ENCODE results near the gene SLC30A4.

The SLC30A4 gene

DNA sequence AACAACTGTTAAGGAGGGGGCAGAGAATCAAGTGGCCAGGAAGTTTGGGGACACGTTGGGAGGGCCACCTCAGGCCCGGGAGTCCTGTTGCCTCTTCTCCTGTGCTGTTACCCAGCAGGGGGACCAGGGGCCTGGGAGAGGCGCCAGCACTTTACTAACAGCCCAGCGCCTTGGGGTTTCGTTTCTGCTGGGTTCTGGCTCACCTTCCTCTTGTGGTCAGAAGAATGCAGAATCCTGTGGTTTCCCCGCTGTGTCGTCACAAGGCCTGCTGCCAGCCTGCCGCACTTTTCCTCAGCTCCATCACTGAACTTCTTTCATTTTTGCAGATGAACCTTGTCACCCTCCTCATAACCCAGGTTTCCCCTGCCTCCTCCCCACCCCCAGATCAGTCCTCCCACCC lies 67.7 kb downstream of the SLC30A4 start:
- no peak overlapping the region for H3K4me3 ChIP-seq (ENCODE audit: low read depth, low read length)

DNA sequence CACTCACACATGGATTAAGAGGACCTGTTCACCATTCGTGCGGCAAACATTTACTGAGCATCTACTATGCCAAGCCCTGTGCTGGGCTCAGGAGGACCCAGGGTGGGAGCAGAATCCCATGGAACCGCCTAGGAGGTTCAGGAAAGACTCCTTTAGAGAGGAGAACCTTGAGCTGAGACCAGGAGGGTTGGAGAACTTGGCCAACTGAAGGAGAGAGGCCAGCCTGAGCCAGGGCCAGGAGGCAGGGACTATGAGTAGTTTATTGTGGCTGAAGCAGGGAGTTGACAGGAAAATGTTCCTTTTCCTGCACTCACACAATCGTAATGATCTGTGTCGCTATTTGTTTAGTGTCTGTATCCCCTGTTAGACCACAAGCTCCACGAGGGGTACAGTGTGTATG lies 71.3 kb downstream of the SLC30A4 start:
- H3K4me3 ChIP-seq (ENCODE audit: low read depth, low read length): no peak overlapping the region

DNA sequence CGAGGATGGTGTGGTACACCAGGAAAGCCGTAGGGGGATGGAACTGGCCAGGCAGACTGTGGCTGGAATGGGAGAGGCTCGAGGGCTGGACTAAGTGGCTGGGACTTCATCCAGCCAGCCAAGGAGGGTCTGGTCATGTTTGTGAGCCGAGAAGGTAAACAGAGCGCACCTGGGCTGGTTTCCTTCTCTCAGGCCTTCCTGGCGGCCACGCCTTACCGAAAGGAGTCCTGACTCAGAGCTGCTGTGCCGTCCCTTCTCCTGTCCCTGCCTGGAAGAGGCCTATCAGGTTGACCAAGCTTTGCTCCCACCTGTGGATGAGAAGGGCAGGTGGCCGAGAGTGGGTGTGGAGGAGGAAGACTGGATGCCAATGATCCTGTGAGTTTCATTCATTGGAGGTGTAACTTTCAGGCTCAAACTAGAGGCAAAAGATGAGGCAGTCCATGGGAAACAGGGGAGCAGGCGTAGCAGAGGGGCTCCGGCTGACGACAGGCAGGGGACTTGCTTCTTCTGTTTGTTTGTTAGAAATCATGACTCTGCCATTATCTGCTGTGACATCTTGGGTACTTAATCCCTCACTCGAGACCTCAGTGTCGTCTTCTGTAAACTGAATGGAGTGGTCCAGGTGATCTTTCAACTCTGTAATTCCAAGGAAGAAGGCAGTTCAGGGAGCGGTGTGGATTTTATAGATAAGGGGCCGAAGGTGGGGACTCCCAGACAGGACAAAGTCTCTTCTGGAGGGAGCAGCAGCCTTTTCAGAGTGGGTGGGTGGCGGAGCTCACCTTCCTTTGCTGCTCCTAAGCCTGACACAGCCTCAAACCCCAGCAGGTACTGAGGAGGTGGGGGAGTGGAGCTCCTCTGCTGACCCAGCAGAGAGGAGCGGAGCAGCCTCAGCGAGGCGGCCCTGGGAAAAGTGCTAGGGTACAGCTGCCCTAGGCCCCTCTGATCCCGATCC lies 72.4 kb downstream of the SLC30A4 start:
- H3K4me3 ChIP-seq (ENCODE audit: low read depth, low read length): no peak overlapping the region

DNA sequence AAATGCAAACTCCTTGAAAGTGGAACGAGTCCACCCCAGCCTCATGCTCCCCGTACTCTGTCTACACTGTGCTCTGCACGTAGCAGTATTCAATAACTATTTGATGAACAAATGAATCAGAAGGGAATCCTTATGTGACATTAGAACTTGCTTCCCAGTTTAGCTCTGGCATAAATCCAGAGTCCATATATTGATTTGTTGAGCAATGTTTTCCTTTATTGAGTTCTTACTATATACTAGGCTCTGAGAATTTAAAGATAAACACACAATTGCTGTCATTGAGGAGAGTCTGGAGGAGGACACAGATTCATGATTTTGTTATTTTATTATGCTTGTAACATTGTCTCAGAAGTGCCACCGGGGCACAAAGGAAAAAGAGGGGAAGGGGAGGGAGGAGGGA lies 73.2 kb downstream of the SLC30A4 start:
- H3K4me3 ChIP-seq (ENCODE audit: low read depth, low read length): no peak overlapping the region

DNA sequence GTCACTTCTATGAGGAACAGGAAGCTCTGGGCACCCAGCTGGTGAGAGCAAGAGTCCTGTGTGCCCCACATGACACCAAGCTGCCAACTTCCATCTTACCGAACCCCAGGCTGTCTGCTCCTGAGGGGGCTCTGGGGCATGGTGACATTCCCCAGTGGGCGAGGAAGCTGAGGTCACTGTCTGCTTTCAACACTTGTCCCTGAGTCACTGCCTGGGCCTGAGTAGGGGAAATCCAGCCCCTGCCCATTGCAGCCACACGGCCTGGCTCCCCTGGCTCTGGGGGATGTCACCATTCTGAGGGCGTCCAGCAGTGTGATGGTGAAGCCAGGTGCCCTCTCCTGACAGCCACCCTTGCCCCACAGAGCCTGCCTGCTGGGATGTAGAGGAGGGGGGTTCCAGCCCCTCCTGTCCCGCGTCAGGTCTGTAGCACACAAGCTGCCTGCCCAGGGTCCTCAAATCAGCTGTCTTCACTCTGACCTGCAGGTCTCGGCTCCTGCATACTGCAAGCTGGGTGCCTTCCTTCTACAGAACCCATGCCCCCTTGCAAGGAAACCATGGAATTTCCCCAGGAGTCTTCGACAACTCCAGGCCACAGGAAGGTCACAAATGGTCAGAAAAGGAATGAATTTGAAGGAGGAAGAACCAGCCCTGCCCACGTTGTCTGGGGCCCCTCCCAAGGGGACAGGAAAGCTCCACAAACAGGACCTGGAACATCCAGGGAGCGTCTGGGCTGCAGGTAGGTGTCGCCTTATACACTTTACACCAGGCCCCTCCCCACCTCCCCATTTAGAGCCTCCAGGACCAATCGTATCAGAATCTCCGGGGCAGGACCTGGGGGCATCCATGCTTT lies 74.3 kb downstream of the SLC30A4 start:
- no peak overlapping the region for H3K4me3 ChIP-seq (ENCODE audit: low read depth, low read length)

DNA sequence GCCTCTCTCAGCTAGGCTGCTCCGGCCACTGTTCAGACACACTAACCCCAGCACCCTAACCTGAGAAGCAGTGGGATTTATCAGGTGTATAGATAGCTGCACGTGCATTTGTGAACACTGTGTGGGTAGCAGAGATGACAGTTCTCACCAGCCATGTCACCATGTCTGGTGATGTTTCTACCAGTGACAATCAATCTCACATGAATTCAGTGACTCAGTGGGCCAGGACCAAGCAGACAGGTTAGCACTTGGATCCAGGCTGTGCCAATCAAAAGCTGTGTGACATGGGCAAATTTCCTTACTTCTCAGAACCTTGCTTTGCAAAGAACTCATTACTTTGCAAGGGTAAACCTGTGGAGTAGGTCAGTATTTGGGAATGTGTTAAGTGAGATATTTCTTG lies 78.9 kb downstream of the SLC30A4 start:
- no peak overlapping the region for H3K4me3 ChIP-seq (ENCODE audit: low read depth, low read length)

DNA sequence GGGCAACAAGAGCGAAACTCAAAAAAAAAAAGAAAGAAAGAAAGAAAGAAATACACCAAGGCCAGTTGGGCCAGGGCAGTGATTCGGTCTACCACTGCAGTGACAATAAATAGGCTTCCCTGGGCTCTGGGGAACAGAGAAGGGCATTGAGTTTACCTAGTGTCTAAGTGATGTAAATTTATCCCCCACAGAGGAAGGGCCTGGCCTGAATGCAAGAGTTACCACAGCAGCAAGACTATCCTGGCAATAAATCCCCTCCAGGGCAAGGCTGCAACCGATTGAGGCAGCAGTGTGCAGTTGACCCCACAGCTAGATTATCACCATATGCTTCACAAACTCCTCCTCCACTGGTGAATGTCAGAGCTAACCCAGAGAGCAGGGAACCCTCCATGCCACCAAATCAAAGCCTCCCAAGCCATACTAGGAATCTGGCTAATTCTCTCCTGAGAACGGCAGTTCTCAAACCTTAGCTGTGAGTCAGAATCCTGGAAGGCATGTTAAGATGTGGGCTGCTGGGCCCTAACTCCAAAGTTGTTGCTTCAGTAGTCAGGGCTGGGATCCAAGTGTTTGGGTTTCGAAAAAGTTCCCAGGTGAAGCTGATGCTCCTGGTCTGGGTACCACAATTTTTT lies 79.9 kb downstream of the SLC30A4 start:
- no peak overlapping the region for H3K4me3 ChIP-seq (ENCODE audit: low read depth, low read length)

DNA sequence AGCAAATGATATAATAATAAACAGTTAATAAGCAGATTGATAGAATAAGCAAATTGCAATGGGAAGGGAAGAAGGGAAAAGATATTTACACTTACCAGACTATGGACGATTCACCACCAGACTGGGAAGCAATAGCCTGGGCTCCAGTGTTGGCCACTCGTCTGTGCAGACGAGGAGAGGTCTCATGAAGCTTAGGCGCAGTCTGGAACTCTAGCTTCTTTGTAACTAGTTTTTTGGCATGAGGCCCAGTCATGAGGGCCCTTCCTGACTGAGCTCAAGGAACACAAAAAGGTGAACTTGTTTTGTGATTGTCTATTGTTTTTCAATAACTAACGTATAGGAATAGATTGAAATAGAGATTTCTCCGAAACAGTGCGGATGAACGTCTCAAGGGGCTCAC lies 80.9 kb downstream of the SLC30A4 start:
- H3K4me3 ChIP-seq (ENCODE audit: low read depth, low read length): no peak overlapping the region

DNA sequence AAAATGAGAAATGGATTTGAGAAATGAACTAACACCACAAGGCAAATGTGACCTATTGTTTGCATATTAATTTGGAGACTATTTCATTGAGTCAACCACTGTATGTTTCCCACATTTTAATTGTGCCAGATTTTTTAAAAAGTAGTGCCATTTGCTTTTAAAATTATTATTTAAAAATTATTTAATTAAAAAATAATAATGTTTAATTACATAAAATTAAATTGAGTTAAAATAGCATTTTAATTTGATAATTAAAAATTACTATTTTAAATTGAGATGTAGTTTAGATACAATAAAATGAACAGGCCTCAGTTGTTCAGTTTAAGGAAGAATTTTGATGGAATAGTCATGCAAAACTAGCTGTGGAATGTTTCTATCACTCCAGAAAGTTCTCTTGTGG lies 81.5 kb downstream of the SLC30A4 start:
- no peak overlapping the region for H3K4me3 ChIP-seq (ENCODE audit: low read depth, low read length)

DNA sequence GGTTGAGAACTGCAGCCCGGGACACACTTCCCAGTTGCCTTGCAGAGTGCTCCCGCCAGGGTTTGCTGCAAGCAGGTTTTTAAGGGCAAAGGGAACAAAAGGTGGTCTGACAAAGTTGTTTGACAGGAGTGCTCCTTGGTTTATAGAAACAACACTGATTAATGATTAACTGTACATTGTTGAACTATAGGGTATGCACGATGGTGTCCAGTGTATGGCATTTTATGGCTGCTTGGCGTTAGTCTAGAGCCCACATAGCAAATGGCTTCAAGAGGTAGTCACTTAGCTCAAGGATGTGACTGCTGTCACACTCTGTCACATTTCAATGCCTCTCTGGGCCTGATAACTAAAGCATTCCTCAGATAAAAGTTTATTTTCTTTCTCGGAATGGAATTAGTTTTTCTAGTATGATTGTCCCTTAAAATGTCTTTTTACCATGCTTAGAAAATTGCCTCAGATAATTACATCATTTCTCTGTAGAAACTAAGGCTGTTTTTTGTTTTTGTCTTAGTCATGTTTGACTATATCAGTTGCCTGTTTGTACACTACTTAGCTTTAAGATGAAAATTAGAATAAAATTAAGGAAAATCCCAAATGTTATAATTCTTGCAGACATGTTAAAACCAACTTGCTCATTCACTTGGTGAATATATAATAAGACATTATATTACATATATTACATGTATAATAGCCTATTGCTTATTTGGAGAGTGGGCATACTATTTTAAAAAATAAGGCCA lies 82.9 kb downstream of the SLC30A4 start:
- no peak overlapping the region for H3K4me3 ChIP-seq (ENCODE audit: low read depth, low read length)

DNA sequence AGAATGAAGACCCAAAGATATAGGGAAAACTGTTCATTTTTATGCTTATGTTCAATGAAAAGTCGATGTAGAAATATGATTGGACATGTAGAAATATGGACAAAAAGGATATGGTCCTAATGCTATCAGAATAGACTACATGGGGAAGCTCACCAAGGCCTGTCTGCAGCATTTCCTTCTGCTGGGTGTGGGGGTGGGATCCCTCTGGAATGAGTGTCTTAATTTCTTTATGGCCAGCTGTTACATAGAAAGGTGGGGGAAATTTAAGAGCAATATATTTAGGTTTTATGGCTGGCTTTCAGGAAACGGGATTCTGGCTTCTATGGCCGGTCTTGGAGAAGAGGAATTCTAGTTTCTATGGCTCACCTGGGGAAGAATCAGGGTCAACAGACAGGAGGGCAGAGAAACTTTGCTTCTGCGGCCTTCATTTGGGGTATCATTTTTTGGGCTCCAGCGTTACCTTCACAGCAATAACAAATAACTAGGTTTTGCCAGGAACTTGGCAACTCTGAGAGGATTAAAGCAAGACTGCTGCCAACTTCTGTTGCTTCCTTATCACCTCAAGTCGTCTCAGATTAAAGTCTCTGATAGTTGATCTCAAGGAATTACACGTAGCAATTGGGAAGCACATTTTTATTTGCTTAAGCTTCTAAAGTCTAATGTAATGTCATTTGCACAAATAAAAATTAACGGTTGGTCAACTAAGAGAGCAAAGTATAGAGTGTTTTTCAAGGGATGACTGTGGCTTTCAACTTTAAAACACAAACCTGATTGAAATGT lies 87.2 kb downstream of the SLC30A4 start:
- no peak overlapping the region for H3K4me3 ChIP-seq (ENCODE audit: low read depth, low read length)

DNA sequence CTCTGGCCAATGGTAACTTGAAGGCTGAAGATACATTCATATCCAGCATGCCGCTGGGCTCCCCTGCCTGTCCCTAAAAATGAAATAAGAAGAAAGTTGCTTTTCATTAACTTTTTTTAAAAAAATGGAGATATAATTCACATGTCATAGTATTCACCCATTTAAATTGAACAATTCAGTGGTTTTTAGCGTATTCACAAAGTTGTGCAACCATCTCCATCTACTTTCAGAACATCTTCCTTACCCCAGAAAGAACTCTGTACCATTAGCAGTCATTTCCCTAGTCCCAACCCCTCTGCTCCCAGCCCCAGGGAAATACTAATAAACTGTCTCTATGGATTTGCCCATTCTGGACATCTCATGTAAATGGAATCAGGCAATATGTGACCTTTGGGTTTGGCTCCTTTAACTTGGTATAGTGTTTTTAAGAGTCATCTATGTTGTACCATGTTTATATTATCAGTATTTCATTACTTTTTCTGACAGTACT lies 88.4 kb downstream of the SLC30A4 start:
- H3K4me3 ChIP-seq (ENCODE audit: low read depth, low read length): no peak overlapping the region

DNA sequence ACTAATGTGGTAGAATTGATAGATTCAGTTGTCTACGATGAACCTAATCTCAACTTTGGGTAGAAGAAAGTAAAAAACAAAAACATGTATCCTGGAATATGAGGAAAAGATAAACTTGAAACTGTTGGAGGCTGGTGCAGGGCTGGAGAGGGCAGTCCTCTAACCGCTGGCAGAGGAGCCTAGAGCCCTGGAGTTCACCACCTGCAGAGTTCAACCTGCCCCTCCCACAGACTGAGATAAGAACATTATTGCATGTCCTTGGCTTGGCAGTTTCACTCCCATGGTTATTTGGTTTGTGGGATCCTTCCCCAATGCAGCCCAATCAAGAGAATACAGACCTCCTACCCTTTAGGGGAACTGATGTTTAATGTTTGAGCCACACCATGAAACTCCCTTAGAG lies 91.0 kb downstream of the SLC30A4 start:
- no peak overlapping the region for H3K4me3 ChIP-seq (ENCODE audit: low read depth, low read length)

DNA sequence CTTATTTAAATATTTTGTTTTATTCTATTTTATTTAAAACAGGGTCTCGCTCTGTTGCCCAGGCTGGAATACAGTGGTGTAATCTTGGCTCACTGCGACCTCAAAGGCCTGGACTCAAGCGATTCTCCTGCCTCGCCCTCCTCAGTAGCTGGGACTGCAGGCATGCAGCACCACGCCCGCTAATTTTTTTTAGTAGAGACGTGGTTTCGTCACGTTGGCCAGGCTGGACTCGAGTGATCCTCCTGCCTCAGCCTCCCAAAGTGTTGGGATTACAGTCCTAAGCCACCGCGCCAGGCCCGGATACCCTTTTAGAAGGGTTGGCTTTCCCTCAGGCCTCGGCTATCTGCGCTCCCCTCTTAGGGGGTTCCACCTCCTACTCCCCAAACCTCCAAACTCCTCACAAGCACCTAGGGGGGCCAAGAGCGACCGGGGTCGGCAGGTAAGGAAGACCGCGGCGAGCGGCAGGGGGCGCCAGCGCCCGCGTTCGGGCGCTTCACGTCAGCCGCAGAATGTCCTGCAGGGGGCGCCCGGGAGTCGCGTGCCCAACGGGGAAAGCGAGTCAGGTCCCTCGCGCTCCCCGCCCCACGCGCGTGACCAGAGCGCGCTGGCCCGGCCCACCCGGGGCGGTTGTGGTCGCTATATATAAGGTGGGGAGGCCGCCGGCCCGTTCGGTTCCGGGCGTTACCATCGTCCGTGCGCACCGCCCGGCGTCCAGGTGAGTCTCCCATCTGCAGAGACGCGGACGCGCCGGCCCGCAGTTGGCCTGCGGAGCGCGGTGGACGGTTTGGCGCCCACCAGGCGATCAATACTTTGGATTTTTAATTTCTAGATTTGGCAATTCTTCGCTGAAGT lies 92.4 kb downstream of the SLC30A4 start:
- H3K4me3 ChIP-seq (ENCODE audit: low read depth, low read length): peak overlapping the region; percentile 35

Measured in iPS-11a (cell line).